ENCODE data around the gene PIBF1.

The PIBF1 gene

DNA sequence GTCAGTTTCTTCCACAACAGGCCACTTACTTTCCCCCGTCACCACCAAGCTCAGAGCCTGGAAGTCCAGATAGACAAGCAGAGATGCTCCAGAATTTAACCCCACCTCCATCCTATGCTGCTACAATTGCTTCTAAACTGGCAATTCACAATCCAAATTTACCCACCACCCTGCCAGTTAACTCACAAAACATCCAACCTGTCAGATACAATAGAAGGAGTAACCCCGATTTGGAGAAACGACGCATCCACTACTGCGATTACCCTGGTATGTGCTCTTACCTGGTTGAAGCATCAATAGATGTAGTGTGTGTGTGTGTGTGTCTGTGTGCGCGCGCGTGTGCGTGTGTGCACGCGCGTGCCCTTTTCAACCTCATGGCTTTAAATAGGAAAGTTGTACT is 280.5 kb downstream of the PIBF1 start:
- Histone ChIP-seq H3K9ac (ENCODE audit: low read length in 5 of 5) (no peak overlapping the region), H3K4me1 (ENCODE audit: control insufficient read depth in 5 of 5, insufficient read depth in 5 of 5, low read length in 5 of 5) (peaks cover 0 to 25% (median 22%) of the 10 kb centered on the region in 5 donors), H3K27me3 (ENCODE audit: control insufficient read depth in 5 of 5, insufficient read depth in 4 of 5, low read length in 5 of 5) (no peaks in the 10 kb centered on the region), H3K9me3 (ENCODE audit: control insufficient read depth in 5 of 5, low read length in 5 of 5) (no peaks in the 10 kb centered on the region), H3K36me3 (ENCODE audit: control insufficient read depth in 5 of 5, insufficient read depth in 5 of 5, low read length in 5 of 5) (no peaks in the 10 kb centered on the region), H3K27ac (ENCODE audit: low read depth, low read length) (no peak overlapping the region), H3K4me3 (ENCODE audit: low read depth in 1 of 5, low read length in 5 of 5) (no peak overlapping the region)

DNA sequence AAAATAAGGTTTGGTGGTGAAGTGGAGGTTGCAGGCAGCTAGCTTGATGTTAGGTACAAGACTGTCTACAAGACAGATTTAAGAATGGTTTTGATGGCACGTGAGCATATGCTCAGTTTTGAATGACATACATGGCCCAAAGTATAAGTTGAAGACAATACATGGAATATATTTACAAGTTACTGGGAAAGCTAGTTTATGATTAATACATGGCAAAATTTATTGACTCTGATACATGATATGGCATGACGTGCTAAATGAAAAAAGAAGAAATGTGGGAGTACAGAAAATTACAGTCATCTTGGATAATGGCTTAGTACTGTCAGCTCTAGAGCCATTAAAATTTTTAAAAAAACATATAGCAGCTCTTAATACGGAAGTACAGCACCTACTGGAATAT is 281.2 kb downstream of the PIBF1 start:
- H3K27me3 ChIP-seq (ENCODE audit: control insufficient read depth in 5 of 5, insufficient read depth in 4 of 5, low read length in 5 of 5), result no peaks in the 10 kb centered on the region
- H3K9me3 ChIP-seq (ENCODE audit: control insufficient read depth in 5 of 5, low read length in 5 of 5), result no peaks in the 10 kb centered on the region
- H3K4me1 ChIP-seq (ENCODE audit: control insufficient read depth in 5 of 5, insufficient read depth in 5 of 5, low read length in 5 of 5), result peaks cover 0 to 23% (median 20%) of the 10 kb centered on the region in 5 donors
- H3K36me3 ChIP-seq (ENCODE audit: control insufficient read depth in 5 of 5, insufficient read depth in 5 of 5, low read length in 5 of 5), result no peaks in the 10 kb centered on the region
- no peak overlapping the region for H3K4me3 ChIP-seq (ENCODE audit: low read depth in 1 of 5, low read length in 5 of 5)
- H3K9ac ChIP-seq (ENCODE audit: low read length in 5 of 5), result no peak overlapping the region
- no peak overlapping the region for H3K27ac ChIP-seq (ENCODE audit: low read depth, low read length)

DNA sequence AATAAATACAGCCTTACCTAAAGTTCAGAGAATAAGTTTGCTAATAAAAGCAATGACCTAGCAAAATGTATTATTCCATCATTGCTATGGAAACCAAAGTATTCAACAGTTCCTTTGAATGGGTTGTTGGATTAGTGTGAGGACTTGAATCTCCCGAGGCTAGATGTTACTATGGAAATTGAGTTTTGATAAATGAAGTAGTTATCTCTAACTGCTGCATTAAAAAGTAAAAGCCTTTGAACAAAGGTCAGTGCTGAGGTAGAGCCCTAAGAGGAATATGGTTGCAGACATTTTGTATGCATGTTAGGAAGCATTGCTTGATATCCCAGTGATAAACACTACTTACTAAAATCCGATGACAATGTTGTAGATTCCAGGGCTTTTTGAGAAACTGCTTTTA is 283.1 kb downstream of the PIBF1 start:
- H3K27me3 ChIP-seq (ENCODE audit: control insufficient read depth in 5 of 5, insufficient read depth in 4 of 5, low read length in 5 of 5), result no peaks in the 10 kb centered on the region
- peaks cover 0 to 10% (median 9%) of the 10 kb centered on the region in 5 donors for H3K4me1 ChIP-seq (ENCODE audit: control insufficient read depth in 5 of 5, insufficient read depth in 5 of 5, low read length in 5 of 5)
- no peak overlapping the region for H3K9ac ChIP-seq (ENCODE audit: low read length in 5 of 5)
- no peak overlapping the region for H3K27ac ChIP-seq (ENCODE audit: low read depth, low read length)
- no peaks in the 10 kb centered on the region for H3K9me3 ChIP-seq (ENCODE audit: control insufficient read depth in 5 of 5, low read length in 5 of 5)
- no peaks in the 10 kb centered on the region for H3K36me3 ChIP-seq (ENCODE audit: control insufficient read depth in 5 of 5, insufficient read depth in 5 of 5, low read length in 5 of 5)
- no peak overlapping the region for H3K4me3 ChIP-seq (ENCODE audit: low read depth in 1 of 5, low read length in 5 of 5)

DNA sequence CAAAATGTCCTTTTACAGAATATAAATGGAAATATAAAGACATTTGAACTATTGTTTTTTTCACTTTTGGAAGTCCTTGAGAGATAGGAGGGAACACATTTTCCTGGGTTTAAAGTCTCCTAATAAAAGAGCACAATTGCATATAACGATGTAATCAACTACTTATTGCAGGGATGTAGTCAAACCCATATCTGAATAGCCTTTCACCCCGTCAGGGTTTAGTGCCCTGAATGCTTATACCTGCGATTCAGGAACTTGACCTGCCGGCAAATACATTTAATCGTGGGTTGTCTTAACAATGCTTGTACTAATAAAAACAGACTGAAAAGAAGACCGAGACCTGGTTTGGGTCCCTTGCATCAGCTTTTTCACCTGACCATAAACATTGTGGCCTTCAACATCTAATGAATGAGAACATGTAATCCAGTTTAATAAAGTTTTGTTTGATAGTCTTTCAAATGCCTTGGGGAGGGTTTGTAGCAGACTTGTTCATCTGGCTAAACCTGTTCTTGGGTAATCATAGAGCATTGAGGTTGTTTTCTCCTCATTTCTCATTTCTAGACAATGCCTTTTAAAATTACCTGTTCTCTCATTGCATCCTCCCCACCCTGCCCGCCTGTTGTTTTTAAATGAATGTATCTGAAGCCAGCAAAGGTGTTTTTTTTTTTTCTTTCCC is 283.9 kb downstream of the PIBF1 start:
- Histone ChIP-seq H3K27ac (ENCODE audit: low read depth, low read length) (no peak overlapping the region), H3K4me3 (ENCODE audit: low read depth in 1 of 5, low read length in 5 of 5) (no peak overlapping the region), H3K9ac (ENCODE audit: low read length in 5 of 5) (no peak overlapping the region)

More for the DNA sequence above, 283.9 kb downstream of the PIBF1 start:
- Histone ChIP-seq H3K27me3 (ENCODE audit: control insufficient read depth in 5 of 5, insufficient read depth in 4 of 5, low read length in 5 of 5) (no peaks in the 10 kb centered on the region), H3K9me3 (ENCODE audit: control insufficient read depth in 5 of 5, low read length in 5 of 5) (no peaks in the 10 kb centered on the region), H3K36me3 (ENCODE audit: control insufficient read depth in 5 of 5, insufficient read depth in 5 of 5, low read length in 5 of 5) (no peaks in the 10 kb centered on the region), H3K4me1 (ENCODE audit: control insufficient read depth in 5 of 5, insufficient read depth in 5 of 5, low read length in 5 of 5) (peaks cover 0 to 2% (median 2%) of the 10 kb centered on the region in 5 donors)
